Testis (tissue), 3 donors: ENCODE measurements around the gene BAMBI. TPM values are rescaled to one million over a fixed set of nuclear protein-coding genes. Genes with fewer than 3 reads are reported as not detected.

ENCODE experiments used
- DNase-seq: peaks from one replicate; pipeline ENCODE4 v3.0.0-alpha.2; 2019
- H3K27ac ChIP-seq, 2 donors: fragments of 200-600 bp; sonication (generic); one replicate each; pipeline ENCODE4 v1.5.1; 2019
- H3K27me3 ChIP-seq: fragments of 200-600 bp; sonication (generic); one replicate; pipeline ENCODE4 v1.5.1; 2019
- H3K36me3 ChIP-seq: fragments of 200-600 bp; sonication (generic); one replicate; pipeline ENCODE4 v1.5.1; 2017; ENCODE audit warnings: low read depth; ENCODE audit errors: missing control alignments
- H3K4me1 ChIP-seq: fragments of 200-600 bp; sonication (generic); one replicate; pipeline ENCODE4 v1.5.1; 2019
- H3K4me3 ChIP-seq, 2 donors: fragments of 200-600 bp; sonication (generic); one replicate each; pipeline ENCODE4 v1.5.1; 2017 to 2019
- H3K9me3 ChIP-seq: fragments of 200-600 bp; sonication (generic); one replicate; pipeline ENCODE4 v1.5.1; 2017
- POLR2A ChIP-seq: fragments of 450-650 bp; IDR thresholded peaks from one replicate; pipeline ENCODE4 v1.6.1; 2017; ENCODE audit warnings: antibody characterized with exemption, mild to moderate bottlenecking, moderate library complexity
- WGBS, 2 donors: methylation state at CpG; one replicate each; pipeline ENCODE4 v1.1.5; 2018; 5-methylcytosine and 5-hydroxymethylcytosine counted together
- intact Hi-C: fragments of 100-400 bp; cut with DNase I; formaldehyde crosslinking; loops from one replicate; pipeline ENCODE4 v1.15.1; 2023; ENCODE audit warnings: low total_unique reads
- polyA plus RNA-seq: library from polyadenylated mRNA; stranded (reverse); fragments of 350-450 nt; fragmentation: Illumina TruSeq; extraction: RNeasy Lipid Tissue Mini Kit (QIAGEN cat#74804); gene quantifications from one replicate; pipeline ENCODE4 v1.2.3, GENCODE V29; 2014; ENCODE audit warnings: low read depth, low replicate concordance; ENCODE audit not compliant: insufficient read depth
- total RNA-seq, 2 donors: library from RNA; depleted of rRNA; stranded (reverse); fragments of >200 nt; gene quantifications; one replicate each; pipeline ENCODE4 v1.2.3, GENCODE V29; 2016
- TF ChIP-seq, protein P1 (sequence below), 3 experiments: fragments of 450-650 bp in 2 of 3; fragments of 200-600 bp in 1 of 3; sonication (generic) in 1 of 3; IDR thresholded peaks; one replicate each; pipeline ENCODE4 v1.5.1; 2016 to 2019; ENCODE audit warnings: antibody characterized with exemption in 3 of 3, mild to moderate bottlenecking in 2 of 3, moderate library complexity in 1 of 3

The BAMBI gene
- total and polyA plus RNA-seq, 3 donors from 2014 or later: 24.4 to 59.6 (median 49.7) TPM

DNA sequence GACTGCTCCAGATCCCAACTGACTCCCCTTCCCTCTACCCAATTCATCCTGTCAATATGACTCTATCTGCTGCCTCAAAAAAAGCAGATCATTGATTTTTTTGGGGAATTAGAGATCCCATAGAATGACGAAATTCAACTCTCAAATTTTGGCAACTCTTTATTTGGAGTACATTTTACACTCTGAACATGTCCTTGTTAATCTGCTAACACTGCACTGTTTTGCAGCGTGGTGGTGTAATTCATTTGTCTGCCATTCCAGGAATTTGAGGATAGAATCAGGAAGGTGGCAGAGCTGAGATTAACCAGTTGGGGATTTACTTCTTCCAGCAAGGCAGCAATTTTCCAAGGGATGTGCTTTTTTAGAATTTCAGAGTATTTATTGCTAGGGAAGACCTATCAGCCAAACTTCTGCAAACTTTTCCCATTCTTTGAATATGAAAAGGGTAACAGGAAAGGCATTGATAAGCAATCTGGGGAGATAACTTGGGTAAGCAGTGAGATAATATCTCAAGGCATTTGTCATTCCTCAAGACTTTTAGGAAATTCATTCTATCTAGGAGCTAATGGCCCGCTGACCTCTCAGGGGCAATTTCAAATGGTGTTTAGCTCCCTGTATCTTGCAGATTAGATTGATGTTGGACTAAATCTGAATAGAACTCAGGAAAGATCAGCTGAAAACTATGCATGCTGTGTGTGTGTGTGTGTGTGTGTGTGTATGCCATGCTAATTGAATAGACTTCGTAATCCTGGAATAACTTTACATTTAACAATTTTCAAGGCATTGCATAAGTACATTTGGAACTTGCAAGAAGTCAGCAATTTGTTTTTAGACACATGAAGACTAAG lies 9.7 kb downstream of the BAMBI start:
- intact Hi-C loops: no loop called here
- Histone ChIP-seq H3K4me1 (no peaks in the 10 kb centered on the region), H3K9me3 (no peaks in the 10 kb centered on the region), H3K36me3 (no peaks in the 10 kb centered on the region), H3K27ac (no peak overlapping the region), H3K27me3 (no peaks in the 10 kb centered on the region), H3K4me3 (no peak overlapping the region)
- TF ChIP-seq, protein P1, sequence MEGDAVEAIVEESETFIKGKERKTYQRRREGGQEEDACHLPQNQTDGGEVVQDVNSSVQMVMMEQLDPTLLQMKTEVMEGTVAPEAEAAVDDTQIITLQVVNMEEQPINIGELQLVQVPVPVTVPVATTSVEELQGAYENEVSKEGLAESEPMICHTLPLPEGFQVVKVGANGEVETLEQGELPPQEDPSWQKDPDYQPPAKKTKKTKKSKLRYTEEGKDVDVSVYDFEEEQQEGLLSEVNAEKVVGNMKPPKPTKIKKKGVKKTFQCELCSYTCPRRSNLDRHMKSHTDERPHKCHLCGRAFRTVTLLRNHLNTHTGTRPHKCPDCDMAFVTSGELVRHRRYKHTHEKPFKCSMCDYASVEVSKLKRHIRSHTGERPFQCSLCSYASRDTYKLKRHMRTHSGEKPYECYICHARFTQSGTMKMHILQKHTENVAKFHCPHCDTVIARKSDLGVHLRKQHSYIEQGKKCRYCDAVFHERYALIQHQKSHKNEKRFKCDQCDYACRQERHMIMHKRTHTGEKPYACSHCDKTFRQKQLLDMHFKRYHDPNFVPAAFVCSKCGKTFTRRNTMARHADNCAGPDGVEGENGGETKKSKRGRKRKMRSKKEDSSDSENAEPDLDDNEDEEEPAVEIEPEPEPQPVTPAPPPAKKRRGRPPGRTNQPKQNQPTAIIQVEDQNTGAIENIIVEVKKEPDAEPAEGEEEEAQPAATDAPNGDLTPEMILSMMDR (IDR thresholded peaks at IDR 0.05): no peak
- TF ChIP-seq POLR2A: no peak
- 74 to 84% methylated on average over 4 of the region's 4 CpGs for WGBS, 2 donors
- DNase-seq: no peak

DNA sequence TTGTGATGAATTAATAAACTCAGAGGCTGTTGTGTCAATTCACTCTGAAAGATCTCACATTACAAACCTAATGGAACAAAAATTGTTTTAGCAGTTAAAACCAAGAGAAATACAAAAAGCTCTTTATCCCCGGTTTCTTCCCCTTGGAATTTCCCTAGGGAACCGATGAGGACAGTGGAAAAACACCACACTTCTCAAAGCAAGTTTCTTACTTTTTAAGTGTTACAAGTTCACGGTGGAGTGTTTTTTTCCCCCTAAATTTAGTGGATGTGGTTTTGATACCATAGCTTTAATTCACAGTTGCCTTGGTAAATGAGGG lies 10.3 kb downstream of the BAMBI start:
- no peak for DNase-seq
- 44 to 54% methylated on average over 3 of the region's 3 CpGs for WGBS, 2 donors
- Histone ChIP-seq H3K9me3 (no peaks in the 10 kb centered on the region), H3K27ac (no peak overlapping the region), H3K4me3 (no peak overlapping the region), H3K4me1 (no peaks in the 10 kb centered on the region), H3K36me3 (no peaks in the 10 kb centered on the region), H3K27me3 (no peaks in the 10 kb centered on the region)
- intact Hi-C loops: no loop called here
- TF ChIP-seq, protein P1 (IDR thresholded peaks at IDR 0.05): no peak
- TF ChIP-seq POLR2A: no peak

DNA sequence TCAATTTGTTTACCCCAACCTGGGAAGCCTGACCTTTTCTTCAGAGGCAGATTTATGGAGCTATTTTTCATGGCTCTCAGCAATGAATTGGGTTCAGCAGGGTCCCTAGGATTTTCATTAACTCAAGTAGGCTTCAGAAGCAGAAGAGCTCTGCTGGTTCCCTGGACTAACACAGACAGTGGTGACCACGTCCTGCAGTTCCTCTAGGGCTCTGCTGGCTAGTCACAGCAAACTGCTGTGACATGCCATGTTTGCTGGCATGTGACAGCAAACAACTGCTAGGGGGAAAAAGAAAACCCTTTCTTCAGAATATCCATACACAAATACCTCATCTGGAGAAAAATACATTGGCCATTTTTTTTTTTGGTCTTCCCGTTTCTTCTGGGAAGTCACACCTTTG lies 13.2 kb downstream of the BAMBI start:
- H3K9me3 ChIP-seq: no peaks in the 10 kb centered on the region
- WGBS, 2 donors: 85 to 94% methylated on average over 2 of the region's 2 CpGs
- H3K4me1 ChIP-seq: no peaks in the 10 kb centered on the region
- H3K27me3 ChIP-seq: no peaks in the 10 kb centered on the region
- DNase-seq: no peak
- TF ChIP-seq, protein P1 (IDR thresholded peaks at IDR 0.05): no peak
- intact Hi-C loops: no loop called here
- H3K4me3 ChIP-seq: no peak overlapping the region
- H3K27ac ChIP-seq: no peak overlapping the region
- no peaks in the 10 kb centered on the region for H3K36me3 ChIP-seq

DNA sequence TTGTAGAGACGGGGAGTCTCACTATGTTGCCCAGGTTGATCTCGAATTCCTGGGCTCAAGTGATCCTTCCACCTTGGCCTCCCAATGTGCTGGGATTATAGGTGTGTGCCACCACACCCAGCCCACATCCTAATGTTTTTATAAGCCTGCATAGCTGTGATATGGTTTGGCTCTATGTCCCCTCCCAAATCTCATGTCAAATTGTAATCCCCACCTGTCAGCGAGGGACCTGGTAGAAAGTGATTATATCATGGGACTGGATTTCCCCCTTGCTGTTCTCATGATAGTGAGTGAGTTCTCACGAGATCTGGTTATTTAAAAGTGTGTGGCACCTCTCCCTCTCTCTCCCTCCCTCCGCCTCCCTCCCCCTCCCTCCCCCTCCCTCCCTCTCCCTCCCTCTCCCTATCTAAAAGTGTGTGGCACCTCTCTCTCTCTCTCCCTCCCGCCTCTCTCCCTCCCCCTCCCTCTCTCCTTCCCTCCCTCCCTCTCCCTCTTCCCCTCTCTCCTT lies 13.9 kb downstream of the BAMBI start:
- DNase-seq: no peak
- H3K4me3 ChIP-seq: no peak overlapping the region
- WGBS, 2 donors: 91 to 97% methylated on average over 4 to 5 of the region's 6 CpGs
- H3K36me3 ChIP-seq: no peaks in the 10 kb centered on the region
- no peaks in the 10 kb centered on the region for H3K27me3 ChIP-seq
- no peaks in the 10 kb centered on the region for H3K9me3 ChIP-seq
- H3K27ac ChIP-seq: no peak overlapping the region
- no peak for TF ChIP-seq POLR2A
- TF ChIP-seq, protein P1 (IDR thresholded peaks at IDR 0.05): no peak
- intact Hi-C loops: no loop called here
- H3K4me1 ChIP-seq: no peaks in the 10 kb centered on the region

DNA sequence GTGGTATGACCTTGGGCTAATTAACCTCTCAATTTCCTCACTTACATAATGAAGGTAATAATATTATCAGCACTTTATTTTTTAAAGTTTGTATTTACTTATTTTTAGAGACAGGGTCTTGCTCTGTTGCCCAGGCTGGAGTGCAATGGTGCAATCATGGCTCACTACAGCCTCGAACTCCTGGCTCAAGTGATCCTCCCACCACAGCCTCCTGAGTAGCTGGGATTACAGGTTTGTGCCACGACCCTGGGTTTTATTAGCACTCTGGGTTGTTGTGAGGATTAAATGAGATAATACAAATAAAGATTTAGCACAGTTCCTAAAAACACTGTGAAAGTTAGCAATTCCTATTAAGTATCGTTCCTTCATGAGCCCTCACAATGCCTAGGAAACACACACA lies 14.7 kb downstream of the BAMBI start:
- H3K27me3 ChIP-seq: no peaks in the 10 kb centered on the region
- no peak for DNase-seq
- no peaks in the 10 kb centered on the region for H3K36me3 ChIP-seq
- no peak overlapping the region for H3K4me3 ChIP-seq
- WGBS, 2 donors: 90 to 93% methylated on average over 3 of the region's 3 CpGs
- H3K9me3 ChIP-seq: no peaks in the 10 kb centered on the region
- H3K4me1 ChIP-seq: no peaks in the 10 kb centered on the region
- TF ChIP-seq, protein P1 (IDR thresholded peaks at IDR 0.05): no peak
- TF ChIP-seq POLR2A: no peak
- H3K27ac ChIP-seq: no peak overlapping the region
- intact Hi-C loops: no loop called here
